Gastroesophageal sphincter (tissue), 3 donors: ENCODE measurements around the gene WNT3.

ENCODE experiments used
- CTCF ChIP-seq, 4 experiments: fragments of 200-600 bp in 2 of 4; fragments of 450-650 bp in 2 of 4; sonication (generic) in 1 of 4; IDR thresholded peaks; one replicate each; pipeline ENCODE4 v1.5.1; 2017 to 2019; ENCODE audit warnings: antibody characterized with exemption in 4 of 4, mild to moderate bottlenecking in 2 of 4, moderate library complexity in 2 of 4
- EP300 ChIP-seq: sonication (generic); formaldehyde crosslinking; IDR thresholded peaks from one replicate; pipeline ENCODE4 v1.6.1; 2017; ENCODE audit warnings: antibody characterized with exemption, mild to moderate bottlenecking
- POLR2A ChIP-seq, 2 donors: fragments of 450-650 bp; IDR thresholded peaks; one replicate each; pipeline ENCODE4 v1.6.1; 2017; ENCODE audit warnings: antibody characterized with exemption in 2 of 2, mild to moderate bottlenecking in 2 of 2, moderate library complexity in 1 of 2
- POLR2AphosphoS5 ChIP-seq: sonication (generic); formaldehyde crosslinking; IDR thresholded peaks from one replicate; pipeline ENCODE4 v1.6.1; 2017; ENCODE audit warnings: antibody characterized with exemption

GRCh38 chr17:46812624-46813318 lies 5.7 kb downstream of the WNT3 start:
- TF ChIP-seq CTCF (IDR thresholded peaks at IDR 0.05) (no peak), POLR2AphosphoS5 (no peak), POLR2A (IDR thresholded peaks at IDR 0.05) (no peak), EP300 (no peak)
